ENCODE results near the gene NR1I3. TPM values are rescaled to one million over a fixed set of nuclear protein-coding genes. Genes with fewer than 3 reads are reported as not detected.

Gene NR1I3
- total RNA-seq, 2 experiments from 2014 or later, result not detected

DNA sequence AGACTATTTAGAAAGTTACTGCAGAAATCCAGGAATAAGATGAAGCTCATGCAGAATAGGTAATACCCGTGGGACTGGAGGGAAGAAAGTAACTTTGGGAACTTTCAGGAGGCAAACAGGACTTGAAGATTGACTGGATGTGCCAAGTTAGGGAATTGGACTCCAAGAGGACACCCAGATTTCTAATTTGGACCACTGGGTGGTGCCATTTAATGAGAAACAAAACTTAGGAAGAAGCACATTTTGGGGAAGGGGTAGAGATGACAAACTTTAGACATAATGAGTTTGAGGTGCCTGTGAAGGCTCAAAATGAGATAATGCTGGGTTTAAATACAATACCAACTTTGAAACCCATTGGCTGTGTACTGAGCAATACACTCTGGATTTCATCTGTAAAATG, 57.4 kb downstream of the NR1I3 start:
- H3K36me3 Mint-ChIP-seq, result peaks cover 10% of the 10 kb centered on the region
- no peaks in the 10 kb centered on the region for H3K27me3 Mint-ChIP-seq
- no peak overlapping the region for H3K4me3 Mint-ChIP-seq
- H3K4me1 Mint-ChIP-seq, result peaks cover 70% of the 10 kb centered on the region
- H3K9me3 Mint-ChIP-seq, result no peaks in the 10 kb centered on the region
- DNase-seq, result no peak
- H3K27ac Mint-ChIP-seq, result peak overlapping the region; percentile 77

DNA sequence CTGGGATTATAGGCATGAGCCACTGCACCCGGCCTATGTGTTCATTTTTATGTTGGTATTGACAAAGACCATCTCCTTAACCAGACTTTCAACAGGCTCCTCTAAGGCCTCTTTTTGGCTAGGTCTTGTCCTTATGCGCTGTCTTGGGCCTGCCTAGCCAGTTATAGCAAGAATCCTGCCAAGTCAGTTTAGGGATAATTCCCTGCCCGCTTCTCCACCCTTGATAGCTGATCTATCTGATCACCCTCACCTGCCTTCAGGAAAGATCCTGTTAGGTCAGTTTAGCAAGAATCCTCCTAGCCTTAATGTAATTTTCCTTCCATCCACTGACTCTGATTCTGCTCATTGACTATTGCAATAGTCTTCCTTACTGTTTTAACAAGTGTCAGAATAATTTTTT, 58.3 kb downstream of the NR1I3 start:
- peak overlapping the region; percentile 28 for H3K27ac Mint-ChIP-seq
- no peak overlapping the region for H3K4me3 Mint-ChIP-seq
- H3K4me1 Mint-ChIP-seq, result peaks cover 72% of the 10 kb centered on the region
- DNase-seq, result no peak
- no peaks in the 10 kb centered on the region for H3K27me3 Mint-ChIP-seq
- H3K9me3 Mint-ChIP-seq, result no peaks in the 10 kb centered on the region
- peaks cover 15% of the 10 kb centered on the region for H3K36me3 Mint-ChIP-seq

Other genes starting within 250 kb of the NR1I3 start
- 10 to 100 TPM; 12.8 to 13.4 TPM for gene F11R, start 217.1 kb downstream of the NR1I3 start, total RNA-seq
- gene TSTD1, start 199.2 kb downstream of the NR1I3 start, total RNA-seq, result 10 to 100 TPM; 44.8 to 45.7 TPM
- 10 to 100 TPM; 57.0 to 62.0 TPM for gene USF1, start 192.2 kb downstream of the NR1I3 start, total RNA-seq
- 100 to 1,000 TPM; 146 to 157 TPM for gene ARHGAP30, start 168.3 kb downstream of the NR1I3 start, total RNA-seq
- gene NECTIN4, start 148.6 kb downstream of the NR1I3 start, total RNA-seq, result under 1 TPM; 0.12 to 0.16 TPM
- under 1 TPM; 0.33 to 0.46 TPM for gene KLHDC9, start 139.8 kb downstream of the NR1I3 start, total RNA-seq
- 100 to 1,000 TPM; 141 to 148 TPM for gene PFDN2, start 120.2 kb downstream of the NR1I3 start, total RNA-seq
- gene NIT1, start 120.1 kb downstream of the NR1I3 start, total RNA-seq, result 10 to 100 TPM; 34.3 to 39.3 TPM
- gene DEDD, start 105.5 kb downstream of the NR1I3 start, total RNA-seq, result 10 to 100 TPM; 37.4 to 38.7 TPM
- gene UFC1, start 84.2 kb downstream of the NR1I3 start, total RNA-seq, result 10 to 100 TPM; 89.9 to 92.8 TPM
- gene USP21, start 78.7 kb downstream of the NR1I3 start, total RNA-seq, result 10 to 100 TPM; 24.2 to 25.4 TPM
- gene PPOX, start 71.8 kb downstream of the NR1I3 start, total RNA-seq, result 10 to 100 TPM; 20.1 to 20.8 TPM
- gene B4GALT3, start 60.7 kb downstream of the NR1I3 start, total RNA-seq, result 10 to 100 TPM; 49.5 to 53.9 TPM
- gene ADAMTS4, start 39.1 kb downstream of the NR1I3 start, total RNA-seq, result 1 to 10 TPM; 2.5 to 3.8 TPM
- gene NDUFS2, start 35.8 kb downstream of the NR1I3 start, total RNA-seq, result 10 to 100 TPM; 87.7 to 95.8 TPM
- 1 to 10 TPM; 1.2 to 3.0 TPM for gene FCER1G, start 22.9 kb downstream of the NR1I3 start, total RNA-seq
- not detected for gene APOA2, start 14.6 kb downstream of the NR1I3 start, total RNA-seq
- gene TOMM40L, start 12.1 kb downstream of the NR1I3 start, total RNA-seq, result 10 to 100 TPM; 26.3 to 26.4 TPM
- under 1 TPM; 0.39 to 0.80 TPM for gene PCP4L1, start 20.5 kb upstream of the NR1I3 start, total RNA-seq
- 1 to 10 TPM; 2.9 to 3.7 TPM for gene MPZ, start 71.8 kb upstream of the NR1I3 start, total RNA-seq
- gene SDHC, start 76.2 kb upstream of the NR1I3 start, total RNA-seq, result 100 to 1,000 TPM; 187 to 192 TPM
- not detected for gene CFAP126, start 129.7 kb upstream of the NR1I3 start, total RNA-seq

Measured in activated naive CD8-positive, alpha-beta T cell treated with anti-CD3 and anti-CD28 coated beads for 36 hours (primary cell).